ENCODE measurements around the gene FILIP1L.
A peak's percentile ranks its signal among the peaks of the same experiment; 100 is the strongest.

FILIP1L gene

GRCh38 chr3:99911433-99911832 is 202.9 kb downstream of the FILIP1L start:
- DNase-seq: no peak

DNA sequence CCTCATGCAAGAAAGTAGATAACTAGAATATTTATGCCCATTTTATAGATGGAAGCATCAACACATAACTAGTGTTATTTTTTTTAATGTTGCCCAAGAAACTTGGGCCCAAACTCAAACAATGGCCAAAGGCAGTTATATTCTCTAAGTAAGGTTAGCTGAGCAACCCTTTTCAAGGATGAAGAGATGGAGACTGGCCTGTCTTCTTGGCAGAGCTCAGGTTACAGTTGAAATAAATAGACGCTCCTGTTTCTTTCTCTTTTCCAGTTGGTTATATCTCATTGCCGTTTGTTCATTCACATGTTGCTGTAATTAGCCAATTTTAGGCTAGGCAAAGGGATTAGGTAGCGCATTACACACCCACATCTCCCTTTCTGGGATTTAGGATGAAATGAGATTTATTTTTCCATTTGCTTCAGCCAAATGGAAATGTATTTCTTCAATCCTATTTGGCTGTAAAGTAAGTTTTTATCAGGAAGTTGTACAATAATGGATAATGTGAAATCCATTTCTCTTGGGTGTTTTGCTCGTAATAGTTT is 203.5 kb downstream of the FILIP1L start:
- no peak for DNase-seq

DNA sequence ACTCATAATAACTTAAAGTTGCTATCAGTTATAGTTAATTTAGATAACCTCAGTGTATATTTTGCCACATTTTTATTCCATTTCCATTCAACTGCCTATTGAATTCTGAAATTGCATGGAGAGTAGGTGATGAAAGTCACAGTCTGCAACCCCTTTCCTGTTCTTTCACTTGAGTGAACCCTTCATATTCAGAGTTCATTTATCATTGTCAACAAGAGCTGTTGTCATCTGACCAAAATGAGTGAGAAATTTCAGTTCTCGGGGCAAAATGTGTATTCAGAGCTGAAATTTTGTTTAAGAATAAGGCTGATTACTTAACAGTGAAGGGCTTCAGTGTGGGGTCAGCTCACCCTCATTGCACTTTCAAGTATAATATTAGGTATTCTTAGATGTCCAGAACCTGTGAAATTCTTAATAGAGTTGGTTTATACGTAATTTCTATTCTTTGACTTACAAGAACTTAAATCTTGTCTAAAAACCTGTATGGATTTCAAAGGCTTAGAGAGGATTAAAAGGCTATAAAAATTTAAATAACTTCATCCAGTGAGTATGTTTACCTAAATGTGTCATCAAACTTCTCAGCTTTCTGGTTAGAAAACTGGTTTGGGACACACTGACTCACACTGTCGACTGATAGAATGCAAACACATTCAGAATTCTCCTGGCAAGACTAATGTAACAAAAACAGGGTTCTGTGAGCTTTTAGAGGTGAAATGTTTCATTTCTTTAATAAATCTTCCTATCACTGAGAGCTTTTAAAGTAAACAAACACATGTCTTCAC is 204.4 kb downstream of the FILIP1L start:
- no peak for DNase-seq

GRCh38 chr3:99907959-99908544 is 206.2 kb downstream of the FILIP1L start:
- no peak for DNase-seq

GRCh38 chr3:99903869-99904268 is 210.4 kb downstream of the FILIP1L start:
- DNase-seq: no peak

DNA sequence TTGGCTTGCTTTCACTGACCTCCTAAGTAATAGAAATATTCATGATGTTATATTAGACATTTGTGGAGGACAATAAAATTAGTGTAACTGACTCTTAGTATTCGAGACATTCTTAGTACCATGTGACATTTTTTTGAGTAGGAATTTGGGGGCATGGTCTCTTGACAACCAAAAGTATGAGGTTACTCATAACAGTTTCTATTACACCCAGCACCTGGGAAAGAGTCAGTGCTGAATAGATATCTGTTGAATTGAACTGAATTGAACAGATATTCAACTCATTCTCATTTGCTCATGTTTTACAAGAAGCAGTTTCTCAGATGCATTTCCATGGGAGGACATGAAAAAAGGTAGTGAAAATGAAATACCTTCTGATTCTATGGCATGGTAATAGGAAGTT is 212.2 kb downstream of the FILIP1L start:
- DNase-seq: no peak

- DNase-seq: no peak
Observed at GRCh38 chr3:99901200-99901926, 212.9 kb downstream of the FILIP1L start.

DNA sequence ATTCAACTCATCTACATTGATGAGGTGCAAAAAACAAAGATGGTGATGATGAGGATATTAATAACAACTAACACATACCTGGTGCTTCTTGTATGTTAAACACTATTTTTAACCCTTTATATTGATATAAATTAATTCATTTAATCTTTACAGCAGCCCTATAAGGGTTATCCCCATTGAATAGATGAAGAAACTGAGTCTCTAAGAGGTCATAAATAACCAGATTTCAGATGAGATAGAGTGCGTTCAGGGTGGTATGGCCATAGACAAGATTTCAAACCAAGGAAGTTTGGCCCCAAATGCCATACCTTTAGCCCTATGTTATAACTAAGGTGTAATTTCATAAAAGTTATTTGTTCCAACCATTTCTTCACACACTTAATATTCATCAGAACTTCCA is 214.1 kb downstream of the FILIP1L start:
- DNase-seq: no peak

GRCh38 chr3:99899603-99900002 is 214.7 kb downstream of the FILIP1L start:
- no peak for DNase-seq

DNA sequence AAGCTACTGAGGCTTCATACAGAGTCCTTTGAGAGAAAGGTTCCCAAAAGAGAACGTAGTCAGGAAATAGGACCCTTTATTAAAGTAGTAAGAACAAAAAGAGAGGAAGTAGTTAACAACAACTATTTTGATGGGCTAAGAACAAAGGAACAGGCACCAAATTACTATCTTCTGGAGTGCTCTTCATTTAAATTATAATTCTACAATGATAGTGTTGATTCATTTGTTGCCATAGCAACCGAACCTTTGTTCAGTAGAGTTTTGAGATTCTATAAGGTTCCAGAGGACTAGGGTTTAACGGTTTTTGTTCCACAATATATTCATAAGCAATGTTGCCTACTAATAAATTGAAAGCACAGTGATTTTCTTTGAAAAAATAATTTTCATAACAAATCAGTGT is 217.8 kb downstream of the FILIP1L start:
- DNase-seq: peak; percentile 10

GRCh38 chr3:99895703-99896441 is 218.4 kb downstream of the FILIP1L start:
- DNase-seq: peak; percentile 74

- peak; percentile 73 for DNase-seq
Observed at GRCh38 chr3:99895131-99895696, 219.1 kb downstream of the FILIP1L start.

DNA sequence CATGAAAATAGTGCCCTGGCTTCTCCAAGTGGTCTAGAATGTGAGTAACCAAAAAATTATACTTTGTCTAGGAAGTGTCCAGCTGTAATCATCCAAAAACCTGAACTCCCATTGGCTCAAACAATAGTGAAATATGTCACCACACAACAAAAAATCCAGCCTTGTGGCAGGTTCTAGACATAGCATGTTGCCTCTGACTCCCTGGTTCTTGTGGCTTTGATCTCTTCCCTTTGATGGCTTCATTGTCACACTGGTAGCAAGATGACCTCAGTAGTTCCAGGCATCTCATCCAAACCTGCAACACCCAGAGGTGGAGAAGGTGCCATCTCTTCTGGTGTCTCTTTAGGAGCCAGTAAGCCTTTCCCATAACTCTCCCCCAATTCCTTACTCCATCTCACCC is 222.0 kb downstream of the FILIP1L start:
- no peak for DNase-seq

DNA sequence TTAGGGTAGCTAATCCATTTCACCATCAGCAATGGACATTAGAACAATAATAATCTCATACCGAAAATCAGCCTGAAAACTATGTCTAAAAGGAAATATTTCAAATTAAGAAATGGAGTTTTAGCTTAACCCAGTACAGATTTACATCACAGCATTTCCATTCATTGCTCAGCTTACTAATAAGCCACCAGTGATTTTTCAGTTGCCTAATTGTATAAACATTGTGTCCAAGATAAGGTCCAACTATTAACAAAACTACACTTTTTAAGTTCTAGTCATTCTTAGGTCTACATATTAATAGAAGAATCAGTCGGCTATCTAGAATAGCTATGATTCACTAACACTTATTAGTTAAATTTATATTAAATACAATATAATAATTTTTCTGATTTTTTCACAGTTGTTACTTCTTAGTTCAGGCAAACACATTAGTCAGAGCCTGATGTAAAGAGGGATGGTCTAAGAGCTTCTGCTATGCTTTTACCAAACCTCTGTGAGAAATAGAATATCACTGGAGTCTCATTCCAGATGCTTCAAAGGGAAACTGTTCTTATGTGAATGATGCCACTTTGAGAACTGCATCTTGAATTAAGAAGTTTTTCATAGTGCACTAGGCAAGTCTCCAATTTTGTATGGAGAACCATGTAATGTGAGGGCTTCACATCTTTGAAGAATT is 222.6 kb downstream of the FILIP1L start:
- no peak for DNase-seq

DNA sequence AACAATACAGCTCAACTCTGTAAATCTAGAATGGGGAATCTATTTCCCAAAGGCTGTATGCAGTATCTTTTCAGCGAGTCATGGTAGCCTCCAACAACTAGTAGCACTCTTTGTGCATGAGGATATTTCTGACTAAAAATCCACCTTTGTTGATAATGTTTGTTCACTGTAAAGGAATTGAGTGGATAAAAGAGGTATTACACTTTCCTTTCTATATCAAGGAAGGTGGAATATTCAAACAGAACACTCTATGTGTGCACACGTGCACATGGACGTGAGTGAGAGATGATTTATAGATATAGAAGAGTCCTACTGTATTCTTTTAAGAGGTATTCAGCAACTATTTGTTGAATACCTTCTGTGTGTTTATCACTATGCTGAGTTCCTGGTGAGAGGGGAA is 228.4 kb downstream of the FILIP1L start:
- no peak for DNase-seq

GRCh38 chr3:99885085-99885484 is 229.2 kb downstream of the FILIP1L start:
- DNase-seq: no peak

- peak; percentile 33 for DNase-seq
Observed at GRCh38 chr3:99884484-99884883, 229.8 kb downstream of the FILIP1L start.

DNA sequence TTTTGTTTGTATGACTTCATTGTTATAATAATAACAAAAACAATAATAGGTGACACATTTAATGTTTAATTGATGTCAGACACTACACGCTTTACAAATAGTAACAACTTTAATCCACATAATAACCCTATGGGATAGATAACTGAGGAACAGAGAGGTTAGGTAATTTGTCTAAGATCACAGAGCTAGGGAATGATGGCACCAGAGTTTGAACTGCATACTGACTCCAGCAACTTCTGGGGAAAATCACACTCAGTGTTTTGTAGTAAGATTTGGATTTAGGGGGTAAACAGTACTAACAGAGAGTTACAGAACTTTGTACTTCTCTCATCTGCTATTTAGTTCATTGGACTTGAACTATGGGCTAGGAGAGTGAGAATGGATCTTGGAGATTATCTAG is 230.6 kb downstream of the FILIP1L start:
- no peak for DNase-seq

DNA sequence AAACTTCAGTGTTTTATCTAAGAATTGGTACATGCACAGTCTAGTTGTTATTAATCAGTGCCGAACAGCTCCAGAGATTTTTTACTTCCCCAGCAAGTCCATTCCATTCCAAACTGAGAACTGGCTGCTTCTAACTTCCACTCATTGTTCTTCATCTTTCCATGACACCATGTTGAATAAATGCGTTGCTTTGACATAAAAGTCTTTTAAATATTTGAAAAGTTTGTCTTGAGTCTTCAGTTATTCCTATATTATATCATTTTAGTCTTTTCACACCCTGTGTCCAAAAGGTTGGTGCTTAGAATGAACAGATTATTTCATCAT is 231.2 kb downstream of the FILIP1L start:
- no peak for DNase-seq

DNA sequence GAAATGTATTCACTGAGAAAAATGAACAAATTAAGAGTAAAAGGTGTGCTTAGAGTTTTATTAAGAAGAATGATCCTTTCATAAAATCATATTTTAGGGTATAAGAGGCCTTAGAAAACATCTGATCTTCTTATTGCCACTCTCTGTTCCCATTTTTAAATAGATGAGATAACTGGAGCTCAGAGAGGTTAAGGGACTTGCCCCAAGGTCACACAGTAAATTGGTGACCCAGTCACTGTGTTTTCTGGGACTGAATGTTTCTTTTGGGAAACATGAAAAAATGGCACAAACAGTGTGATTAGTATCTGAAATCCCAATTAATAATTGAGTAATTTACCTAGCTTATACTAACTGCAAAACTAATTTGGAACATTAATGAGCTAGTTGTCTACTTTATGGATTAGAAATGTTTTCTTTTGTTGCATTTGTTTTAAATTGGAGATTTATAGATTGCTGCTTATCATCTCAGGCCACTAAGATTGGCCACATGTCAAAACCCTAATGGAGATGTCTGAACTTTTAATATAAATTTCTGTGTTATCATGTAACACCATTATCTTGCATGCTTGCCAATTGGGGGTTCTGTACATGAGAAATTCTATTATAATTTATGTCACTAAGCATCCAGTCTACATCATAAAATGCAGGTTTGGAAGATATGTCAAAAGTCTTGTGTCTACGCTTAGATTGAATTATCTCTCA is 231.7 kb downstream of the FILIP1L start:
- peak; percentile 12 for DNase-seq

GRCh38 chr3:99881121-99881524 is 233.2 kb downstream of the FILIP1L start:
- DNase-seq: no peak

DNA sequence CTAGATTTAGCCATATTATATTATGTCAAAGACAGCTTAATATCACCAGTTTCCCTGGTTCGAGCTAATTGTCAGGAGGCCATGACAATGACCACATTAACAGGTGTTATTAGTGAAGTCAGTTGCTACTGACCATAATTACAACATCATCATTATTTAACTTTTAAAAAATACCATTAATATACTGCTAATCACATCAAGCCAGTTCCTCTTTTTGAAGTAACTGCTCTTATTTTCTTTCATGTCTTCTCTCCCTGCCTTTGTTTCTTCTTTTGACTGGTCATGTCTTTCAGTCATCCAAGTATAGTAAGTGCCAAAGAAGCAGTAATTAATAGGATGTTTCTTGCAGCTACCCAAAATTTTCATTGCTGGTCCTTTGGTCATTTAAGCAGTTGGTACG is 235.0 kb downstream of the FILIP1L start:
- no peak for DNase-seq
